Natural killer cell (primary cell): ENCODE measurements around the gene MYL10. TPM values are rescaled to one million over a fixed set of nuclear protein-coding genes. Genes with fewer than 3 reads are reported as not detected.

Experiments
- ATAC-seq, 3 donors: fragments of 150-1000 bp in 2 of 3; fragments of 200-7000 bp in 1 of 3; cut with Tn5 transposase; 1 replicate in 1 of 3; 2 replicates in 2 of 3; pipeline ENCODE4 v1.10.0; 2021; ENCODE audit warnings: mild to moderate bottlenecking in 2 of 3, moderate library complexity in 2 of 3
- DNase-seq, 2 donors: peaks; one replicate each; pipeline versions ENCODE4 v3.0.0 to v3.0.0-alpha.2; 2013 to 2021; ENCODE audit warnings: mixed read lengths in 1 of 2
- H3K27ac ChIP-seq: one replicate; pipeline ENCODE4 v1.5.1; 2013; ENCODE audit warnings: mild to moderate bottlenecking, low read length
- H3K27me3 ChIP-seq: one replicate; pipeline ENCODE4 v1.6.1; 2013; ENCODE audit warnings: low read length; ENCODE audit not compliant: control insufficient read depth, insufficient read depth
- H3K36me3 ChIP-seq: one replicate; pipeline ENCODE4 v1.6.1; 2013; ENCODE audit warnings: low read length; ENCODE audit not compliant: control insufficient read depth, insufficient read depth
- H3K4me1 ChIP-seq: one replicate; pipeline ENCODE4 v1.6.1; 2013; ENCODE audit warnings: low read length; ENCODE audit not compliant: control insufficient read depth, insufficient read depth
- H3K4me3 ChIP-seq: one replicate; pipeline ENCODE4 v1.5.1; 2013; ENCODE audit warnings: low read length
- H3K9me3 ChIP-seq: one replicate; pipeline ENCODE4 v1.6.1; 2013; ENCODE audit warnings: low read length; ENCODE audit not compliant: control insufficient read depth, insufficient read depth
- H3K27ac Mint-ChIP-seq, 2 donors: one replicate each; pipeline ENCODE4 v1.8.0; 2022; ENCODE audit warnings: mild to moderate bottlenecking in 2 of 2, mixed read lengths in 2 of 2, moderate library complexity in 1 of 2
- H3K27me3 Mint-ChIP-seq, 2 donors: one replicate each; pipeline ENCODE4 v1.8.0; 2022; ENCODE audit warnings: low read depth in 2 of 2, mixed read lengths in 2 of 2
- H3K36me3 Mint-ChIP-seq: one replicate; pipeline ENCODE4 v1.8.0; 2022; ENCODE audit warnings: mixed read lengths
- H3K4me1 Mint-ChIP-seq, 2 donors: one replicate each; pipeline ENCODE4 v1.8.0; 2022; ENCODE audit warnings: mixed read lengths in 2 of 2
- H3K4me3 Mint-ChIP-seq: one replicate; pipeline ENCODE4 v1.8.0; 2022; ENCODE audit warnings: mild to moderate bottlenecking, moderate library complexity, mixed read lengths
- H3K9me3 Mint-ChIP-seq, 2 donors: one replicate each; pipeline ENCODE4 v1.8.0; 2022; ENCODE audit warnings: mixed read lengths in 2 of 2
- WGBS: methylation state at CpG from one replicate; pipeline ENCODE4 v1.1.7; 2013; ENCODE audit warnings: missing lambda C conversion rate; ENCODE audit not compliant: insufficient coverage; 5-methylcytosine and 5-hydroxymethylcytosine counted together
- intact Hi-C: fragments of 100-400 bp; cut with micrococcal nuclease; formaldehyde crosslinking; loops from one replicate; pipeline ENCODE4 v1.14.2; 2022
- total RNA-seq, 4 donors: library from RNA; stranded (reverse); fragments of 120-200 nt in 1 of 4; gene quantifications; one replicate each; pipeline versions ENCODE4 v1.2.3 to v1.2.4, GENCODE V29; 2013 to 2022
- TF ChIP-seq, protein P1 (sequence below): fragments of 200-600 bp; IDR thresholded peaks from one replicate; pipeline ENCODE4 v1.8.0; 2022; ENCODE audit warnings: antibody characterized with exemption

Gene MYL10
- total RNA-seq, 3 donors from 2014 or later (not counting 1 experiment from before 2014, with no cell fraction given): not detected

DNA sequence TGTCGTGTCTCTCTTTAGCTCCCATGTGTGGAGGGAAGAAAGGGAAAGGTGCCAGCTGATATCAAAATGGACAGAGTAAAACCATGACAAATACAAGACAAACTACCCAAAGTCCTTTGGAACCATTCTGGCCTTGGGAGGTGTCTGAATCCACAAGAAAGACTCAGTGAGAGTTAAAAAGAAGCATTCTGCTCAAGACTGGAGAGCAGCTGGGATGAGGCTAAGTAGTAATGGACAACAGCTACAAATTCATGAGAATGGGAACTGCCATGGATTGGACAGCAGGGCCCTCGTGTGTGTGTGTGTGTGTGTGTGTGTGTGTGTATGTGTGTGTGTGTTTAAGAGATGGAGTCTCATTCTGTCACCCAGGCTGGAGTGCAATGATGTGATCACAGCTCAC lies 39.6 kb upstream of the MYL10 start:
- DNase-seq (no peak), ATAC-seq (no peak)
- Histone ChIP-seq H3K9me3 (no peaks in the 10 kb centered on the region), H3K36me3 (no peaks in the 10 kb centered on the region), H3K27me3 (no peaks in the 10 kb centered on the region), H3K27ac (no peak overlapping the region), H3K4me3 (no peak overlapping the region), H3K4me1 (no peaks in the 10 kb centered on the region)
- Mint-ChIP-seq H3K27ac (no peak overlapping the region), H3K36me3 (no peaks in the 10 kb centered on the region), H3K4me3 (no peak overlapping the region), H3K9me3 (no peaks in the 10 kb centered on the region), H3K4me1 (no peaks in the 10 kb centered on the region), H3K27me3 (peaks cover 0 to 7% of the 10 kb centered on the region in 2 donors)
- 100% methylated on average over 2 of the region's 2 CpGs for WGBS
- TF ChIP-seq, protein P1, sequence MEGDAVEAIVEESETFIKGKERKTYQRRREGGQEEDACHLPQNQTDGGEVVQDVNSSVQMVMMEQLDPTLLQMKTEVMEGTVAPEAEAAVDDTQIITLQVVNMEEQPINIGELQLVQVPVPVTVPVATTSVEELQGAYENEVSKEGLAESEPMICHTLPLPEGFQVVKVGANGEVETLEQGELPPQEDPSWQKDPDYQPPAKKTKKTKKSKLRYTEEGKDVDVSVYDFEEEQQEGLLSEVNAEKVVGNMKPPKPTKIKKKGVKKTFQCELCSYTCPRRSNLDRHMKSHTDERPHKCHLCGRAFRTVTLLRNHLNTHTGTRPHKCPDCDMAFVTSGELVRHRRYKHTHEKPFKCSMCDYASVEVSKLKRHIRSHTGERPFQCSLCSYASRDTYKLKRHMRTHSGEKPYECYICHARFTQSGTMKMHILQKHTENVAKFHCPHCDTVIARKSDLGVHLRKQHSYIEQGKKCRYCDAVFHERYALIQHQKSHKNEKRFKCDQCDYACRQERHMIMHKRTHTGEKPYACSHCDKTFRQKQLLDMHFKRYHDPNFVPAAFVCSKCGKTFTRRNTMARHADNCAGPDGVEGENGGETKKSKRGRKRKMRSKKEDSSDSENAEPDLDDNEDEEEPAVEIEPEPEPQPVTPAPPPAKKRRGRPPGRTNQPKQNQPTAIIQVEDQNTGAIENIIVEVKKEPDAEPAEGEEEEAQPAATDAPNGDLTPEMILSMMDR: no peak
- intact Hi-C loops: no loop called here

DNA sequence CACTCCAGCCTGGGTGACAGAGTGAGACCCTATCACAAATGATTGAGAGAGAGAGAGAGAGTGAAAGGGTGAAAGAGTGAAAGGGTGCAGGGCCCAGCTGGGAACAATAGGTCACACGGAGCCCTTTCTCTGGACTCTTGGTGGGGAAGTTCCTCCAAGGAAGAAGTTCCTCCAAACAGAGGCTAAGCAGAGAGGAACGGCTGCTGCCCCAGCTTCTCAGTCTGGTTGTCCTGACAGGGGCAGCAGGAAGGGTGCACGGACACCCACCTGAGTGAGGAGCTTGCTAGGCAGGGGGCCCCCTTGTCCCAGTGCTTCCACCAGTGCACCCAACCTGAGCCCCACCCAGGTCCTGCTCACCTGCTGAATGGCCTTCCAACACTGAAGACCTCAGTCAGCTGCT lies 38.8 kb upstream of the MYL10 start:
- intact Hi-C loops: no loop called here
- TF ChIP-seq, protein P1: no peak
- ATAC-seq: no peak

DNA sequence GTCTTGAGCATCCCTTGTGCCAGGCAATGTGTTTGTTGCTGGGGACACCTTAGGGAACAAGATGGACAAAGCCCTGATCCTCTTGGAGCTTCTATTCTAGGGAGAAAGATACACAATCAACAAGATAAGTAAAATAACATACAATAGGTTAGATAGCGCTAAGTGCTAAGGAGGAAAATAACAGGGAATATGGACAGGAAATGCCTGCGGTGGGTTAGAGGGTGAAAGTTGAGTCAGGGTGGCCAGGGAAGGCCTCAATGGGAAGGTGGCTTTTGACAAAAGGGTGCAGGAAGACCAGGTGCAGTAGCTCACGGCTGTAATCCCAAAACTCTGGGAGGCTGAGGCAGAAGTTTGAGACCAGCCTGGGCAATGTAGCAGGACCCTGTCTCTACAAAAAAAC lies 38.3 kb upstream of the MYL10 start:
- 86% methylated on average over 3 of the region's 3 CpGs for WGBS
- DNase-seq: no peak
- Histone ChIP-seq H3K27me3 (no peaks in the 10 kb centered on the region), H3K9me3 (no peaks in the 10 kb centered on the region), H3K4me1 (no peaks in the 10 kb centered on the region), H3K36me3 (no peaks in the 10 kb centered on the region), H3K4me3 (no peak overlapping the region), H3K27ac (no peak overlapping the region)
- Mint-ChIP-seq H3K27me3 (peaks cover 0 to 7% of the 10 kb centered on the region in 2 donors), H3K36me3 (no peaks in the 10 kb centered on the region), H3K4me1 (no peaks in the 10 kb centered on the region), H3K4me3 (no peak overlapping the region), H3K27ac (no peak overlapping the region), H3K9me3 (no peaks in the 10 kb centered on the region)
- TF ChIP-seq, protein P1: no peak
- no peak for ATAC-seq
- intact Hi-C loops: no loop called here

More for the DNA sequence above, 38.8 kb upstream of the MYL10 start:
- Histone ChIP-seq H3K9me3 (no peaks in the 10 kb centered on the region), H3K27ac (no peak overlapping the region), H3K4me3 (no peak overlapping the region), H3K4me1 (no peaks in the 10 kb centered on the region), H3K27me3 (no peaks in the 10 kb centered on the region), H3K36me3 (no peaks in the 10 kb centered on the region)
- Mint-ChIP-seq H3K9me3 (no peaks in the 10 kb centered on the region), H3K4me3 (no peak overlapping the region), H3K27ac (no peak overlapping the region), H3K36me3 (no peaks in the 10 kb centered on the region), H3K4me1 (no peaks in the 10 kb centered on the region), H3K27me3 (peaks cover 0 to 7% of the 10 kb centered on the region in 2 donors)
- WGBS: 53% methylated on average over 3 of the region's 3 CpGs
- no peak for DNase-seq

DNA sequence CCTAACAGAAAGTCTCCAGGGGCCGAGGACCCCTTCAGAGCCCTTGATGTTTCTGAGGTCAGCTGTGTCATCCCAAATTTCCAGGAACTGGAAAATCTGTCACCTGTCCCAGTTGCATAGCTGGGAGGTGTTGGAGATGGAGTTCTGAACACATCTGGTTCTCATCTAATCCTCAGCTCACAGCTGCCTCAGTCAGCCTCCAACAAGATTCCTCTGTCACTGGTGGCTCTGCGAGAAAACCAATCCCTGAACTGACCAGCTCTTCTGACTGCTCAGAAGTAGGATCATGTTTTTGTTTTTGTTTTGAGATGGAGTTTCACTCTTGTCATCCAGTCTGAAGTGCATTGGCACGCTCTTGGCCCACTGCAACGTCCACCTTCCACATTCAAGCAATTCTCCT lies 37.6 kb upstream of the MYL10 start:
- no peak overlapping the region for H3K4me3 Mint-ChIP-seq
- DNase-seq (no peak), ATAC-seq (no peak)
- Histone ChIP-seq H3K27me3 (no peaks in the 10 kb centered on the region), H3K4me1 (no peaks in the 10 kb centered on the region), H3K27ac (no peak overlapping the region), H3K4me3 (no peak overlapping the region), H3K36me3 (no peaks in the 10 kb centered on the region), H3K9me3 (no peaks in the 10 kb centered on the region)
- H3K36me3 Mint-ChIP-seq: no peaks in the 10 kb centered on the region
- intact Hi-C loops: no loop called here
- 95% methylated on average over 3 of the region's 4 CpGs for WGBS
- no peaks in the 10 kb centered on the region for H3K9me3 Mint-ChIP-seq
- H3K27ac Mint-ChIP-seq: no peak overlapping the region
- no peaks in the 10 kb centered on the region for H3K4me1 Mint-ChIP-seq
- TF ChIP-seq, protein P1: no peak
- peaks cover 0 to 7% of the 10 kb centered on the region in 2 donors for H3K27me3 Mint-ChIP-seq
